SK-N-SH (cell line): ENCODE data around the gene ERI3. TPM values are rescaled to one million over a fixed set of nuclear protein-coding genes. Genes with fewer than 3 reads are reported as not detected.

Experiments used
- CTCF ChIA-PET: fragments of 300-600, 350-600 bp; formaldehyde crosslinking; extraction: SDS; loops from one replicate; lab custom pipeline; 2021; lab: Yijun Ruan, JAX
- POLR2A ChIA-PET: fragments of 350-600 bp; sonication (Branson Sonifier 250); formaldehyde crosslinking; extraction: SDS; loops from one replicate; lab custom pipeline; 2020; ENCODE audit warnings: antibody characterized with exemption, inconsistent platforms; lab: Yijun Ruan, JAX
- DNase-seq: peaks from one replicate; pipeline ENCODE4 v3.0.0; 2012
- H2AFZ ChIP-seq: fragments of 200-600 bp; sonication (generic); 2 replicates; pipeline ENCODE4 v1.8.1; 2016; ENCODE audit warnings: antibody characterized with exemption, mild to moderate bottlenecking, low read depth
- H3F3A ChIP-seq: fragments of 200-600 bp; sonication (generic); replicated peaks from 2 replicates; pipeline ENCODE3; 2016; ENCODE audit warnings: antibody characterized with exemption, mild to moderate bottlenecking; ENCODE audit not compliant: insufficient read depth
- H3K27ac ChIP-seq, 2 experiments: fragments of 200-500 bp in 1 of 2; fragments of 200-600 bp in 1 of 2; sonication (Bioruptor generic) in 1 of 2; sonication (generic), shearing (Covaris generic) in 1 of 2; 2 replicates each; pipeline versions ENCODE4 v1.5.1 to v1.6.1; 2014 to 2016; ENCODE audit warnings: low read depth in 2 of 2, inconsistent platforms in 1 of 2, low read length in 1 of 2, mild to moderate bottlenecking in 1 of 2, mixed read lengths in 1 of 2
- H3K27me3 ChIP-seq: fragments of 200-600 bp; sonication (generic), shearing (Covaris generic); 2 replicates; pipeline ENCODE4 v1.6.1; 2016; ENCODE audit warnings: mixed run types; ENCODE audit not compliant: insufficient read depth
- H3K36me3 ChIP-seq, 2 experiments: fragments of 200-500 bp in 1 of 2; fragments of 200-600 bp in 1 of 2; sonication (Bioruptor generic) in 1 of 2; sonication (generic) in 1 of 2; replicated peaks in 1 of 2; 2 replicates each; pipeline versions ENCODE3 to v1.5.1; 2014 to 2016; ENCODE audit warnings: low read length in 1 of 2, mild to moderate bottlenecking in 1 of 2; ENCODE audit not compliant: insufficient read depth in 2 of 2, control insufficient read depth in 1 of 2
- H3K4me1 ChIP-seq, 2 experiments: fragments of 200-500 bp in 1 of 2; fragments of 200-600 bp in 1 of 2; sonication (Bioruptor generic) in 1 of 2; sonication (generic), shearing (Covaris generic) in 1 of 2; 2 replicates each; pipeline versions ENCODE4 v1.5.1 to v1.6.1; 2014 to 2016; ENCODE audit warnings: low read depth in 1 of 2, low read length in 1 of 2, mixed run types in 1 of 2; ENCODE audit not compliant: insufficient read depth in 2 of 2, control insufficient read depth in 1 of 2
- H3K4me2 ChIP-seq: fragments of 200-600 bp; sonication (generic), shearing (Covaris generic); 2 replicates; pipeline ENCODE4 v1.6.1; 2017; ENCODE audit warnings: mixed run types
- H3K4me3 ChIP-seq, 2 experiments: fragments of 200-500 bp in 1 of 2; fragments of 200-600 bp in 1 of 2; sonication (Bioruptor generic) in 1 of 2; sonication (generic), shearing (Covaris generic) in 1 of 2; 2 replicates each; pipeline versions ENCODE4 v1.5.1 to v1.8.1; 2014 to 2016; ENCODE audit warnings: low read depth in 2 of 2, inconsistent platforms in 1 of 2, low read length in 1 of 2, mild to moderate bottlenecking in 1 of 2, mixed read lengths in 1 of 2, moderate library complexity in 1 of 2
- H3K79me2 ChIP-seq: fragments of 200-600 bp; sonication (generic); 2 replicates; pipeline ENCODE4 v1.8.1; 2017; ENCODE audit warnings: mild to moderate bottlenecking; ENCODE audit not compliant: insufficient read depth
- H3K9ac ChIP-seq: fragments of 200-600 bp; sonication (generic); 2 replicates; pipeline ENCODE4 v1.6.1; 2017; ENCODE audit warnings: mixed run types
- H3K9me2 ChIP-seq: fragments of 200-600 bp; sonication (generic); 2 replicates; pipeline ENCODE4 v1.6.1; 2017; ENCODE audit warnings: mixed run types
- H3K9me3 ChIP-seq: fragments of 200-600 bp; sonication (generic); 2 replicates; pipeline ENCODE4 v1.6.1; 2017; ENCODE audit warnings: mixed run types, mild to moderate bottlenecking, moderate library complexity
- H4K20me1 ChIP-seq: fragments of 200-600 bp; sonication (generic); 2 replicates; pipeline ENCODE4 v1.6.1; 2017; ENCODE audit warnings: mild to moderate bottlenecking, mixed run types; ENCODE audit not compliant: insufficient read depth
- CTCF ChIP-seq: fragments of 200-600 bp; sonication (generic); IDR thresholded peaks from 2 replicates; pipeline ENCODE4 v1.6.1; 2017; ENCODE audit warnings: antibody characterized with exemption, mild to moderate bottlenecking, moderate library complexity
- EZH2phosphoT487 ChIP-seq: fragments of 200-600 bp; sonication (generic); IDR thresholded peaks from 2 replicates; pipeline ENCODE4 v1.6.1; 2017; ENCODE audit warnings: low read depth, mixed run types, mild to moderate bottlenecking, antibody characterized with exemption, moderate library complexity, borderline replicate concordance
- GATA2 ChIP-seq: sonication (generic); formaldehyde crosslinking; IDR thresholded peaks from 2 replicates; pipeline ENCODE4 v1.5.0; 2020; ENCODE audit warnings: mild to moderate bottlenecking, missing genetic modification reagents
- IRF3 ChIP-seq: fragments of 150-350 bp; IDR thresholded peaks from 2 replicates; pipeline ENCODE4 v1.6.1; 2016; ENCODE audit warnings: mild to moderate bottlenecking, low read depth, low read length
- MAX ChIP-seq: IDR thresholded peaks from 2 replicates; pipeline ENCODE4 v1.4.0; 2012; ENCODE audit warnings: low read depth
- NFIC ChIP-seq: IDR thresholded peaks from 2 replicates; pipeline ENCODE4 v1.4.0; 2012; ENCODE audit warnings: borderline replicate concordance
- POLR2AphosphoS5 ChIP-seq: IDR thresholded peaks from 2 replicates; pipeline ENCODE4 v1.6.1; 2012; ENCODE audit warnings: low read depth, low read length
- RAD21 ChIP-seq: IDR thresholded peaks from 2 replicates; pipeline ENCODE4 v1.6.1; 2012; ENCODE audit warnings: mild to moderate bottlenecking, low read length
- RCOR1 ChIP-seq: fragments of 150-350 bp; IDR thresholded peaks from 2 replicates; pipeline ENCODE4 v1.6.1; 2017; ENCODE audit warnings: antibody characterized with exemption, low read length
- REST ChIP-seq: IDR thresholded peaks from 2 replicates; pipeline ENCODE4 v1.6.1; 2012; ENCODE audit warnings: mild to moderate bottlenecking, low read depth, low read length, moderate library complexity
- RXRA ChIP-seq: IDR thresholded peaks from 2 replicates; pipeline ENCODE4 v1.4.0; 2012; ENCODE audit warnings: low read depth, mild to moderate bottlenecking, borderline replicate concordance
- SMC3 ChIP-seq: IDR thresholded peaks from 2 replicates; pipeline ENCODE4 v1.6.1; 2012; ENCODE audit warnings: low read depth, low read length, improper control_type of control experiment
- TCF12 ChIP-seq: IDR thresholded peaks from 2 replicates; pipeline ENCODE4 v1.4.0; 2012
- USF1 ChIP-seq: IDR thresholded peaks from 2 replicates; pipeline ENCODE4 v1.4.0; 2012; ENCODE audit warnings: low read depth, borderline replicate concordance
- ZBTB33 ChIP-seq: IDR thresholded peaks from 2 replicates; pipeline ENCODE4 v1.4.0; 2012; ENCODE audit warnings: low read depth, borderline replicate concordance
- WGBS: methylation state at CpG from one replicate; pipeline ENCODE4 v1.1.6; 2017; ENCODE audit warnings: low lambda C conversion rate; 5-methylcytosine and 5-hydroxymethylcytosine counted together
- polyA plus RNA-seq, 3 experiments: library from polyadenylated mRNA; depleted of rRNA; stranded (reverse); fragments of >200 nt; gene quantifications; 2 replicates each; pipeline ENCODE4 v1.2.3, GENCODE V29; 2012

The ERI3 gene
- polyA plus RNA-seq, 1 of the 3 experiments (the other 2 are of a cell fraction) = 60.7 TPM

GRCh38 chr1:44221769-44222168, 133.3 kb downstream of the ERI3 start:
- H3K9ac ChIP-seq = no peak overlapping the region

GRCh38 chr1:44220755-44221154, 134.3 kb downstream of the ERI3 start:
- no peak overlapping the region for H3K4me2 ChIP-seq

More at GRCh38 chr1:44221769-44222168, 133.3 kb downstream of the ERI3 start:
- Histone ChIP-seq H3K9me3 (no peaks in the 10 kb centered on the region), H3K36me3 (peaks cover 9 to 56% of the 10 kb centered on the region in 2 experiments), H3K4me2 (no peak overlapping the region), H3K4me1 (no peaks in the 10 kb centered on the region; a peak in 1 of 4 replicates), H3K4me3 (no peak overlapping the region), H4K20me1 (no peaks in the 10 kb centered on the region), H3K27me3 (no peaks in the 10 kb centered on the region), H3F3A (peaks cover 9% of the 10 kb centered on the region), H2AFZ (no peak overlapping the region), H3K27ac (no peak overlapping the region), H3K79me2 (no peaks in the 10 kb centered on the region), H3K9me2 (no peaks in the 10 kb centered on the region)
- TF ChIP-seq POLR2AphosphoS5 = no peak
- no peak for TF ChIP-seq RXRA
- peak; percentile 9 for DNase-seq
- 96% methylated on average over 21 of the region's 23 CpGs for WGBS
- POLR2A ChIA-PET = no interaction called here
- CTCF ChIA-PET = interaction anchor here (1.0 kb wide), 1 partner anchor 431 kb away, joined by 3 read pairs; no protein-coding TSS in a partner anchor

More at GRCh38 chr1:44220755-44221154, 134.3 kb downstream of the ERI3 start:
- Histone ChIP-seq H3K27ac (no peak overlapping the region), H3K9ac (no peak overlapping the region), H3K4me1 (no peaks in the 10 kb centered on the region; a peak in 1 of 4 replicates), H3K9me2 (no peaks in the 10 kb centered on the region), H3K4me3 (no peak overlapping the region), H3K27me3 (no peaks in the 10 kb centered on the region), H3F3A (peaks cover 12% of the 10 kb centered on the region), H4K20me1 (no peaks in the 10 kb centered on the region), H3K36me3 (peaks cover 9 to 55% of the 10 kb centered on the region in 2 experiments), H3K79me2 (no peaks in the 10 kb centered on the region), H3K9me3 (no peaks in the 10 kb centered on the region), H2AFZ (no peak overlapping the region)
- 91% methylated on average over 7 of the region's 10 CpGs for WGBS
- DNase-seq = no peak
- no peak for TF ChIP-seq IRF3
- no peak for TF ChIP-seq RAD21
- TF ChIP-seq RCOR1 = no peak
- no peak for TF ChIP-seq USF1
- no peak for TF ChIP-seq RXRA
- no peak for TF ChIP-seq GATA2
- TF ChIP-seq REST = no peak
- TF ChIP-seq ZBTB33 = no peak
- no peak for TF ChIP-seq CTCF
- no peak for TF ChIP-seq SMC3
- no peak for TF ChIP-seq TCF12
- no peak for TF ChIP-seq NFIC
- TF ChIP-seq MAX = no peak
- TF ChIP-seq EZH2phosphoT487 = no peak
- CTCF ChIA-PET = interaction anchor here (4.4 to 6.5 kb wide), 3 partner anchors 74 to 373 kb away, joined by 47 to 89 read pairs (median 78); no protein-coding TSS in a partner anchor
- POLR2A ChIA-PET = no interaction called here
